Uterus (tissue), 4 donors: ENCODE data around the gene UNC13D. TPM values are rescaled to one million over a fixed set of nuclear protein-coding genes. Genes with fewer than 3 reads are reported as not detected.

Experiments
- DNase-seq, 2 donors: peaks; one replicate each; pipeline ENCODE4 v3.0.0-alpha.2; 2019 to 2020
- H3K27ac ChIP-seq, 2 donors: fragments of 200-600 bp; sonication (generic); 1 replicate in 1 of 2; 2 replicates in 1 of 2; pipeline ENCODE4 v1.5.1; 2016 to 2018
- H3K27me3 ChIP-seq, 2 donors: fragments of 200-600 bp; sonication (generic); one replicate each; pipeline ENCODE4 v1.5.1; 2018 to 2019; ENCODE audit warnings: control low read depth in 1 of 2
- H3K36me3 ChIP-seq, 2 donors: fragments of 200-600 bp; sonication (generic); one replicate each; pipeline ENCODE4 v1.5.1; 2019; ENCODE audit warnings: control low read depth in 1 of 2
- H3K4me1 ChIP-seq, 2 donors: fragments of 200-600 bp; sonication (generic); one replicate each; pipeline ENCODE4 v1.5.1; 2018 to 2019; ENCODE audit warnings: control low read depth in 1 of 2
- H3K4me3 ChIP-seq, 2 donors: fragments of 200-600 bp; sonication (generic); 1 replicate in 1 of 2; 2 replicates in 1 of 2; pipeline ENCODE4 v1.5.1; 2018 to 2019; ENCODE audit warnings: mild to moderate bottlenecking in 1 of 2
- H3K9me3 ChIP-seq, 2 donors: fragments of 200-600 bp; sonication (generic); one replicate each; pipeline ENCODE4 v1.5.1; 2019; ENCODE audit warnings: control low read depth in 1 of 2
- POLR2A ChIP-seq, 2 donors: fragments of 450-650 bp; IDR thresholded peaks; one replicate each; pipeline ENCODE4 v1.6.1; 2016; ENCODE audit warnings: antibody characterized with exemption in 2 of 2, mild to moderate bottlenecking in 1 of 2, moderate library complexity in 1 of 2
- intact Hi-C: fragments of 100-400 bp; cut with DNase I; formaldehyde crosslinking; loops from one replicate; pipeline ENCODE4 v1.15.1; 2023; ENCODE audit warnings: low total_unique reads
- total RNA-seq, 4 donors: library from RNA; depleted of rRNA in 3 of 4; stranded (reverse); fragments of >200 nt in 3 of 4; gene quantifications; one replicate each; pipeline versions ENCODE4 v1.1.0 to v1.2.4, GENCODE V29; 2014 to 2023
- TF ChIP-seq, protein P1 (sequence below), 4 experiments: fragments of 200-600 bp in 2 of 4; fragments of 450-650 bp in 2 of 4; sonication (generic) in 2 of 4; IDR thresholded peaks; one replicate each; pipeline ENCODE4 v1.5.1; 2016 to 2019; ENCODE audit warnings: antibody characterized with exemption in 4 of 4, mild to moderate bottlenecking in 2 of 4, moderate library complexity in 1 of 4
- donor health status: DM: yes; HTN: yes; CAD: no.

UNC13D gene
- total RNA-seq, 4 donors from 2014 or later, result 1.2 to 32.7 (median 11.8) TPM

- intact Hi-C loops, result loop anchor here (10.0 kb wide), 1 partner anchor 49 kb away; the partner anchor contains the start of gene TRIM65
- TF ChIP-seq, protein P1, sequence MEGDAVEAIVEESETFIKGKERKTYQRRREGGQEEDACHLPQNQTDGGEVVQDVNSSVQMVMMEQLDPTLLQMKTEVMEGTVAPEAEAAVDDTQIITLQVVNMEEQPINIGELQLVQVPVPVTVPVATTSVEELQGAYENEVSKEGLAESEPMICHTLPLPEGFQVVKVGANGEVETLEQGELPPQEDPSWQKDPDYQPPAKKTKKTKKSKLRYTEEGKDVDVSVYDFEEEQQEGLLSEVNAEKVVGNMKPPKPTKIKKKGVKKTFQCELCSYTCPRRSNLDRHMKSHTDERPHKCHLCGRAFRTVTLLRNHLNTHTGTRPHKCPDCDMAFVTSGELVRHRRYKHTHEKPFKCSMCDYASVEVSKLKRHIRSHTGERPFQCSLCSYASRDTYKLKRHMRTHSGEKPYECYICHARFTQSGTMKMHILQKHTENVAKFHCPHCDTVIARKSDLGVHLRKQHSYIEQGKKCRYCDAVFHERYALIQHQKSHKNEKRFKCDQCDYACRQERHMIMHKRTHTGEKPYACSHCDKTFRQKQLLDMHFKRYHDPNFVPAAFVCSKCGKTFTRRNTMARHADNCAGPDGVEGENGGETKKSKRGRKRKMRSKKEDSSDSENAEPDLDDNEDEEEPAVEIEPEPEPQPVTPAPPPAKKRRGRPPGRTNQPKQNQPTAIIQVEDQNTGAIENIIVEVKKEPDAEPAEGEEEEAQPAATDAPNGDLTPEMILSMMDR (IDR thresholded peaks at IDR 0.05), result no peak
- no peak for TF ChIP-seq POLR2A (IDR thresholded peaks at IDR 0.05)
- Histone ChIP-seq H3K36me3 (no peaks in the 10 kb centered on the region), H3K27ac (peak overlapping the region; percentile 47 to 48), H3K9me3 (no peaks in the 10 kb centered on the region), H3K27me3 (no peaks in the 10 kb centered on the region), H3K4me3 (no peak overlapping the region), H3K4me1 (peaks cover 4 to 14% of the 10 kb centered on the region in 2 donors)
- DNase-seq, result no peak
Measured at GRCh38 chr17:75845933-75846691, 1.9 kb upstream of the UNC13D start.

DNA sequence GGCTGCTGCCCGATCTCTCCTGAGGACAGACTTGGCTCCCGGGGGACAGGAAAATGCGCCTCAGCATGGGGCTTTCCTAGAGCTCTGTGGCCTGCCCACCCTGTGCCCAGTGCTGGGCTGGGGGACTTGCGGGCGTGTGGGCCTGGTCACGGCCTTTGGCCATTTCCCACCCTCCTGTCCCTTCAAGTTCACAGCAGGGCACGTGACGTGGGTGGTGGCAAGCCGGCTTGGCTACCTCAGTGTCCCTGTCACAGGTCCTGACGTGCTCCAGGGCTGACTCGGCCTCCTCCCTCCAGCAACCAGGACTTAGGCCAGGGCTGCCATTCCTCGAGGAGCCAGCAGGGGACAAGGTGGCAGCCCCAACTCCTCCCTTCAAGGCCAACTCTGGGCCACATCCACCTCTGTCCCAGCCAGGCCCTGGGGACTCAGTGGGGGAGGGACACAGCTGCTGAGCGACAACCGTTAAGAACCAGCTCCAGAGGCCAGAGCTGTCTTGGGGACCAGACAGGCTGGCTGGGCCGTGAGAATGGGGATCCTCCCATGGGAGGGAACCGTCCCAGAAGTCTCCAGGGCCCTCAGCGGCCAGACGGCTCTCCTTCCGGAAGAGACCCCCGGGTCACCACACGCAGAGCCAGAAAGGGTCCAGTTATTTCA is 981 bp upstream of the UNC13D start:
- peak; percentile 62 to 69 for DNase-seq
- intact Hi-C loops, result loop anchor here (10.0 kb wide), 1 partner anchor 50 kb away; the partner anchor contains the start of gene TRIM65
- no peaks in the 10 kb centered on the region for H3K27me3 ChIP-seq
- H3K4me1 ChIP-seq, result peaks cover 4 to 14% of the 10 kb centered on the region in 2 donors
- no peak overlapping the region for H3K4me3 ChIP-seq
- no peaks in the 10 kb centered on the region for H3K36me3 ChIP-seq
- TF ChIP-seq POLR2A (IDR thresholded peaks at IDR 0.05), result no peak
- TF ChIP-seq, protein P1 (IDR thresholded peaks at IDR 0.05), result peak; percentile 37 to 75 (median 65)
- H3K27ac ChIP-seq, result peak overlapping the region; percentile 47 to 48
- no peaks in the 10 kb centered on the region for H3K9me3 ChIP-seq

DNA sequence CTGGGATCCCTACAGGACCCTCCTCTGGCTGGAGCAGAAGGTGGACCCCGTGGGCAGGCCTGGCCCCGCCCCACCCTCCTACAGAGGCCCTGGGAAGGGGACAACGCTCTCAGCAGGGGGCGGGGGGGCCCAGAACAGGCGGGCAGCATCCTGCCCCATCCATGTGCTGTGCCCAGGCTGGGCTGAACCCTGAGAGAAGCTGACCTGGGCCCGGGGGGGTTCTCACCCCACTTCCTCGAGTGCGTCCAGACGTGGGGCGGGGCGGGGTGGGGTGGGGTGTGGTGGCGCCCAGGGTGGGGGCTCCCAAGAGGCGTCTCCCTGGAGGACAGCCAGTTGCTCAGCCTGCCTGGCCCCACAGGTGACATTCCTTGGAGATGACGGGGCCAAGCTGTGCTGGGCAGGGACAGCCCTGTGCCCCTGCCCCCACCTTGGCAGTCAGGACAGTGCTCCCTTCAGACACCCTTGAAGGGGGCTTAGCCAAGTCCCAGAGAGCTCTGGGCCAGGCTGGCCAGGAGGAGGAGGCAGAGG is 390 bp upstream of the UNC13D start:
- no peak for TF ChIP-seq POLR2A (IDR thresholded peaks at IDR 0.05)
- TF ChIP-seq, protein P1 (IDR thresholded peaks at IDR 0.05), result no peak
- intact Hi-C loops, result loop anchor here (10.0 kb wide), 1 partner anchor 50 kb away; the partner anchor contains the start of gene TRIM65
- peaks cover 4 to 14% of the 10 kb centered on the region in 2 donors for H3K4me1 ChIP-seq

GRCh38 chr17:75842963-75843576 is 1.1 kb downstream of the UNC13D start:
- no peaks in the 10 kb centered on the region for H3K36me3 ChIP-seq
- no peak overlapping the region for H3K27ac ChIP-seq
- no peak for DNase-seq
- peaks cover 4 to 14% of the 10 kb centered on the region in 2 donors for H3K4me1 ChIP-seq
- no peaks in the 10 kb centered on the region for H3K27me3 ChIP-seq
- intact Hi-C loops, result loop anchor here (10.0 kb wide), 1 partner anchor 52 kb away; the partner anchor contains the start of gene TRIM65
- H3K9me3 ChIP-seq, result no peaks in the 10 kb centered on the region
- H3K4me3 ChIP-seq, result no peak overlapping the region
- TF ChIP-seq POLR2A (IDR thresholded peaks at IDR 0.05), result no peak
- TF ChIP-seq, protein P1 (IDR thresholded peaks at IDR 0.05), result no peak

More for the DNA sequence above, 390 bp upstream of the UNC13D start:
- no peak for DNase-seq
- H3K9me3 ChIP-seq, result no peaks in the 10 kb centered on the region
- H3K27me3 ChIP-seq, result no peaks in the 10 kb centered on the region
- H3K36me3 ChIP-seq, result no peaks in the 10 kb centered on the region
- H3K4me3 ChIP-seq, result no peak overlapping the region
- peak overlapping the region; percentile 47 to 48 for H3K27ac ChIP-seq
